ENCODE results near the gene TMOD3.

The TMOD3 gene

DNA sequence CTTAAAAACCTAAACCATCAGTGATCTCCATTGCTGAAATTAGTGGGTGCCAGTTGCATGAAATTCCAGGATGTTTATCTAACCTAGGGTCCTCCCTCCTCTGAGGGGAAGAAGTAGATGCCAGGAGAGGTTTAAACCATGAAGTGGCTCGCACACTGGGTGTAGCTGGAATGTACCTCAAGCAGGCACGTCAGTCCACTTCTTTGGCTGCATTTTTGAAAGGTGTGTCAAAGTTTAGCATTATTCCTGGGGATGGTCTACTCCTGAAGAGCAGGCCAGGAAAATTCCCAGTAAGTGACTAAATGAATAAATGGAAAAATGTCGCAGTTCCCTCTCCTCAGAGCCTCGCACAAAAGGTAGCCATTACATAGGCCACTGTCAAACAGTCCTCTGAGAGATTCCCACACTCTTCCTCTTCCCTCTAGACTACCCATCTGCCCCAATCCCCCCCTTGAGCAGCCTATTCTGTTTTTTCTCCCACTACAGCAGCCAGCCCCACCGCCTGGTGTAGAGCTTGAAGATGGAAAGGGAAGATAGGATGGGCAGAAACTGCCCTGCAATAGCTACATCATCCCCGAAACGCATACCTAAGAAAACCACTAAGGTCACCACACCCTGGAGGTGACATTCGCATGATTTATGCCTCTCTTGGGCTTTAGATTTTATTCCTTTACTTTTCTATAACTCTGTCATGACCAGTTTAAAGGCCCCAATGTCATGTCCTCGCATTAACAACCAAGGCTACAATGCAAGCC is 655 bp upstream of the TMOD3 start:
- peak; percentile 56 for DNase-seq (ENCODE audit: low read depth)

DNA sequence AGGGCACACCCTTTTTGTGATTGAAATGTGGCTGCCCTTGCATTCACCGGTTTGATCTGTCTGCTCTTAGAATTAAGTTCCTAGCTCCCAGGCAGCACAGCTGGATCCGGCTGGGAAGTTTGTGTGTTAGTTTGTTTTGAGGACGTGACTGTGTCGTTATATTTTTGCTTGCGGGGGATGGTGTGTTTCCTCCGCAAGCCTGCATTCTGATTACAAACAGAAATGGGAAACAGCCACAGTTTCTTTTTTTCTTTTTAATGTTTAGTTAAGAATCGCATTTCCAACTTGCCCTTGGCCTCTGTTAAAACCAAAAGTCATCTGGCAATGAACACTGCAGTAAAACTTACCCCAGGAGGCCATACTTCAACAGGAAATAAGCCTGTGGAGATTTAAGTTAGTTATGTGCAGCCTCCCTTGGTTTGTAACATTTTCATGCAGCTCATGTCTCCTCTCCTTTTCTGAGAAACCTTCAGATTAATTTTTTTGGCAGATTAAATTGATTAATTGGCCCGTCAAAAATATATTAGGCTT is 888 bp downstream of the TMOD3 start:
- DNase-seq (ENCODE audit: low read depth) = peak; percentile 67

DNA sequence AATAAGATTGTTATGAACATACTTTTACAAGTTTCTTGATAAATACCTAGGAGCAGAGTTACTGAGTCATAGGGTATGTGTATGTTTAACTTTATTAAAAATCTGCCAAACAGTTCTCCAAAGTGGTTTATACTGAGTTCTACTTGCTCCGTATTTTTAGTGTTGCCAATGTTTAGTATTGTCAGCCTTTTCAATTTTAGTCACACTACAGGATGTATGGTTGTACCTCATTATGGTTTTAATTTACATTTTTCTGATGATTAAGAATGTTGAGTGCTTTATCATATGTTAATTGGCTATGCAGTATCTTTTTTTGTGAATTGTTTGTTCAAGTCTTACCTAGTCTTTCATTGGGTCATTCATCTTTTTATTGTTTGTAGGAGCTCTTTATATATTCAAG is 4.3 kb downstream of the TMOD3 start:
- DNase-seq (ENCODE audit: low read depth) = no peak

DNA sequence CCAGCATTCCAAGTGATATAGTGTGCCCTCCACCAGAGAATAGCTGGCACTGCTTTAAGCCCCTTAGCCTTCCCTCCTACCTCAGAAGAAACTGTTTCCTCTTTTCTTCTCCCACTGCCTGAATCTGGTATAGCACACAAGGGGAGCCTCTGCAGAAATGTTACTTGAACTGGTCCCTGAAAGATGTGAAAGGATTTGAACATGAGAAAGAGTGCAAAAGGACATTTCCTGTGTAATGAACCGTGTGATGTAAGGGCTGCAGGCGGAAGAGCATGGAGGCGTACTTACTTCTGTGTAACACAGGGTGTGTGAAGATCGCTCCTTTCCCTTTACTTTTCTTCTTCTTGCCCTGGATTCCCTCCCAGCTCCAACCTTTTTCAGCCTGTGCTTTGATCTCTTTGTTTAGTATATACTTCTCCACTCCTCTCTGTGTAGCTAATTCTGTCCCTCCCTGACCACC is 8.4 kb downstream of the TMOD3 start:
- peak; percentile 31 for DNase-seq (ENCODE audit: low read depth)

DNA sequence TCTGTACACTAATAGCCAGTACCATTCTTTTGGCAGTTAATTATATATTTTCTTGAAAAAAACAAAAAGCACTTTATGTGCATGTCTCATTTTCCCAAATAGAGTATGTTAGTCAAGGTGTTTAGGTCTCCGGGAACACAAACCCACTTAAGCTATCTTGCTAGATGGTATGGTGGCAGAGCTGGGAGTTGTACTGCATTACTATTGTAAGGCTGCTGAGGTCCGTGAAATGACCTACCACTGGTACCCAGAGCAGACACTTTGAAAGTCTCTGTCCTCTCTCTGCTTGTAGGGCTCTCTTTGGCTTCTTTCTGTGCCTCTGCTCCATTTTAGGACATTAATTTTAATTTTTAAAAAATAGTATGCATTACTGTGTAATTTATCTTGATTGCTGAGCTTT is 8.8 kb downstream of the TMOD3 start:
- no peak for DNase-seq (ENCODE audit: low read depth)

DNA sequence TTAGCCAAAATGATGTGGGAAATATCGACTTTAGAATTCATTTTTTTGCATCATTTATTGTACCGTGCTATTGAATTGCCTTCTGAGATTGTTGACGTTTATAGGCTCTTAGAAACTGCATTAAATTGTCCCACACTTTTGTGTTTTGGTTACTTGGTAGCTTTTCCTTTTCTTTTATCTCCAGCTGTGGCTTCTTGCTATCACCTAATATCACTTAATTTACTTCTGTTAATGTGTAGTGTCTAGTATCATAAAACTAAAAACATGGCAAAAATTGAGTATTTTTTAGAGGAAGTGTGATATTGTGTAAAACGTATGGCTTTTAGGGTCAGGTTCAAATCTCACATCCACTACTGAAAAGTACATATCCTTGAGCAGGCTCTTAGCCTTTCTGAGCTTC is 11.2 kb downstream of the TMOD3 start:
- no peak for DNase-seq (ENCODE audit: low read depth)

DNA sequence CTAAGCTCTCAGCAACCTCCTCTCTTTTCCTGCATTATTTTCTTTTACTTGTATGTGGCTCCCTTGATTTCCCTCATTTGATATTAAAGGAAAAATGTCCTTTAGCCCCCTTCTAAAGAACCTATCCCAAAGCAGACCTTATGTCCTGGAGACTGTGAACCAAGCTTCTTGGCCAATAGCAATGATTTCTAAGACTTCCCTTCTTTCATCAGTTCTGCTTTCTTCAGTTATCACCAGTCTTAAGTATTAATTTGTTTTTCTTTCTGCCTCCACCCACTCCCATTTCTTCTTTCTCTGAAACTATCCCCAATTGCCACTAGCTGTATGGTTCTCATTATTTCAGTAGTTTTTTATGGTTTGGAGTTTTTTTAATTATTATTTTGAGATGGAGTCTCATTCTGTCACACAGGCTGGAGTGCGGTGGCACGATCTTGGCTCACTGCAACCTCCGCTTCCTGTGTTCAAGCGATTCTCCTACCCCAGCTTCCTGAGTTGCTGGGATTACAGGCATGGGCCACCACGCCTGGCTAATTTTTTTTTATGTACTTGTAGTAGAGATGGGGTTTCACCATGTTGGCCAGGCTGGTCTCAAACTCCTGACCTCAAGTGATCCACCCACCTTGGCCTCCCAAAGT is 12.1 kb downstream of the TMOD3 start:
- no peak for DNase-seq (ENCODE audit: low read depth)

DNA sequence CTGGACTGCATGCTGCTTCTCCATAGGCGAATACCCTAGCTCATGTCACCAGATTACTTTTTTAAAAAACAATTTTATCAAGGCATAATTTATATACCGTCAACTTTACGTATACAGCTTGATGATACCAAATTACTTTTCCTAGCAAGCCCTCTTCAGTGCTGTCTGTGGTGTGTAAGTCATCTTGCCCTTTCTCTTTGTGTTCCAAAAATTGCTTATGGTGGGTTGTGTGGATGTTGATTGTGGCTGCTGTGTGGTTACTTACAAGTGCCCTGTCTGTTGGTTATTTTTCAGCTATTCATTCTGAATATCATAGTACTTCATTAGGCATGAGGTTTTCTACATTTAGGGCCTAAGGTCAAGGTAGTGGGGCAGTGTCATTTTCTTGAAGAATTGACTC is 12.8 kb downstream of the TMOD3 start:
- DNase-seq (ENCODE audit: low read depth) = no peak

DNA sequence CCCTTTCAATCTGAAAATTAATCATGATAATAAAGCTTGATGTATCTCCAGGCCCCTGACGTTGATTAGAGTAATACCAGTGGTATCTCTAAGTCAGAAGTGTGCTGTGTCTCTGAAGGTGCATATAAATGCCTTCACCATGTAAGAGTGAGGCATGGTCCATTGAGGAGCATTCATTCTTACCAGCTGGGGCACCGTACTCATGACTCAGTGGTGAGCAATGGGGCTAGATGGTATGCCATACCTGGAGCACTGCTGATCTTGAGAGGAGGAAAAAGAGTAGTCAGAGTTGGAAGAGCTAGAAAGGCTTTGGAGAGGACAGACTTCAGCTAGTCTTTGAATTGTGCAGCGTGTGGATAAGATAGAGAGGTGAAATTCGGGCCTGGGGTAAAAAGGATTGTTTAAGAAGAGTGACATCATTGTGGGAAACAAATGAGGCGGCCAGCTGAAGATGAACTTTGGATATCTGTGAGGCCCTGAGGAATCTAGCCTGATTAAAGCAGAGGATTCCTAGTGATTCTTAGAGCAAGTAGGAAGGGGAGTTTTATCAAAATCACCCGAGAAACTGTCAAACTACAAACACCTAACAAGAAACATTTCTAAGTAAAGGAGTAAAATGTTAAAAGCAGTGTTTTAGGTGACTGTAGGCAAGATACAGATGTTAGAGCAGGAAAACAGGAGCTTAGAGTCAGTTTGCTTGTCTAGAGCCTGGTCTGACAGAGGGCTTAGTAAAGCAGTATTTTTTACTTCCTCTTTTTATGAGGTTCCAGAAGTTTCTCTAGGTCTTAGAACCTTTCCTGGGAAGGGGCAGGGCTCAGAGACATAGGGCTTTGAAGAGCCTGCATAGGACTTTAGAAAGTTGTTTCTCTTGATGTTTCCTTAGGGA is 13.6 kb downstream of the TMOD3 start:
- DNase-seq (ENCODE audit: low read depth) = peak; percentile 56

DNA sequence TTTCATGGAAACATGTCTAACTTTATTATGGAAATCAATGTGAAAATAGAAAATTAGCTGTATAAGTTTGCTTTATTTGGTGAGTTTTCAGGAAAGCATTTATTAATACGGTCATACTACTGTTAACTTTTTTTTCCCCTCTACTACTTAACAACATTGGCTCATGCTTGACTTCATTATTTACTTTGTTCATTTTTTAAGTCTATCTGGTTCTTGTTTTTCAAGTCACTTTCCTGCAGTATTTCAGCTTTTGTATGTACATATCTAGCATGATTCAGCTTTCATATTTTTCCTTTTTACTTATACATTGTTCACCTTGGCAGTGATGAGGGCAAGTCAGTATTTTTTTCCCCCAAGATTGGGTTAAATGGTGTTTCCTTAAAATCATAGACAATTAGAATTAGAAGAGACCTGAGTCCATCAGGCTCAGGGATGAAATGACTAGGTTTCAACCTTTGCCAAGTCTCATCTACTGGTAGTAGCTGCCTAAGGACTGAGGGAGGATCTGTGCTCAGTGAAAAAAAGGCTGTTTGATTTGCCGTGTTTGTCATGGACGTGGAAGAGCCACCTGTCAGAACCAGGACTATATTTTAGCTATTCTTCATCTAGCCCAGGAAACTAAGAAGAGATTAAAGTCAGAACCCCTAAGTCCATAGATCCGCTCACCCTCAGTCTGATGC is 15.4 kb downstream of the TMOD3 start:
- DNase-seq (ENCODE audit: low read depth) = no peak

DNA sequence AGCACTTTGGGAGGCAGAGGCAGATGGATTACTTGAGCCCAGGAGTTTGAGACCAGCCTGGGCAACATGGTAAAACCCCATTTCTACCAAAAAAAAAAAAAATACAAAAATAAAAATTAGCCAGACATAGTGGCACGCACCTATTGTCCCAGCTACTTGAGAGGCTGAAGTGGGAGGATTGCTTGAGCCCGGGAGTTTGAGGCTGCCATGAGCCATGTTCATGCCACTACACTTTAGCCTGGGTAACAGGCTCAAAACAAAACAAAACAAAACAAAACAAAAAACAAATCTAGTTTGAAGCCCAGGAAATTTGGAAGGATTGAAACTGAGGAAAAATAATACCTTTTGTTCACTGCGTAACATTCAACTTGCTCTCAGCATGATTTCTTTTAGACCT is 16.6 kb downstream of the TMOD3 start:
- DNase-seq (ENCODE audit: low read depth) = no peak

DNA sequence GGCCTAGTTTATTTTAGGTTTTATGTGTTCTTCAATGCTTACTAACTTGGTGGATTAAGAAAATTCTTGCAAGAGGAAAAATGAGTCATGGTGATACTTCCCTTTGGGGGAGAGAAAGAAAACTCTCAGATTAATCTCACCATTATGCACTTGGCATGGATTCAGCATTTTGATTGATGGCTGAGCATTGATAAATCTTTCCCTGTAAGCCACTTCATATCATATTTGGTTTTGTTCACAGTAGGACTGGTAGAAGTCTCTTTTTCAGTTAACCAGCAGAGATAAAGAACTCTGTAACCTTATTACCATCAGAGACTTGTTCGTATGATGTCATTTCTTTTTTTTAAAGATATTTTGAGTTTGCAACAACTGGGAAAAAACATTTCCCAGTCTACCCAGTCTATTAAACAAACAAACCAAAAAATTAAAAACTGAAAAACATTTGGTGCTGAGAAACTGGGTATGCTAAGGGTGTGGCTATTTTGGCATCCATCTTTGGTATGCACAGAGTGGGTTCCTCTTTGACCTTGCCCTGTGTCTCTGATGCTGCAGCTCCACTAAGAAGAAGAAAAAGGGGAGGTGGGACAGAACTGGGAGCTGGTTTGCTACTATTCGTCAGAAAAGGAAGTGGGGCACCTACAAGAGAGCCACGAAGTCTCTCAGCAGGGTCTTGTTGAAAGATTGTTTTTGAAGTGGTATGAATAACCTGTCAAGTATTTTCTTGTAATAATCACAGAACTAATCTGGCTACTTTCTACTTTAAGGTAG is 17.2 kb downstream of the TMOD3 start:
- peak; percentile 74 for DNase-seq (ENCODE audit: low read depth)

DNA sequence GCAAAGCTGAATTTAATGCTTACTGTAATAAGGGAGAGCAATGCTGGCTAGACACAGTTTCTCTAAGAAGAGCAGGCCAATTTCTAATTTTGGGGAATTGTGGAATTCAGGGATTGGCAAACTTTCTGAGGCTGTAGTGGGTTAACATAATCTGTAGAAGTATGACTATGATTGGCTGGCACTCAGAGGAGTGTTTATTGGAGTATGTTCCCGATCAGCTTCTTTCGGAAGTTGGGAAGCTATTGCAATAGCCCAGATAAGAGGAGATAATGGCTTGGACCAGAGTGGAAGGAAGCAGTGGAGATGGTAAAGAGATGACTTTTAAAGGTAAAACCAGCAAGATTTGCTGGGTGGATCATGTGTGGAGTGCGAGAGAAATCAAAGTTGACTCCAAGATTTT is 19.4 kb downstream of the TMOD3 start:
- no peak for DNase-seq (ENCODE audit: low read depth)

DNA sequence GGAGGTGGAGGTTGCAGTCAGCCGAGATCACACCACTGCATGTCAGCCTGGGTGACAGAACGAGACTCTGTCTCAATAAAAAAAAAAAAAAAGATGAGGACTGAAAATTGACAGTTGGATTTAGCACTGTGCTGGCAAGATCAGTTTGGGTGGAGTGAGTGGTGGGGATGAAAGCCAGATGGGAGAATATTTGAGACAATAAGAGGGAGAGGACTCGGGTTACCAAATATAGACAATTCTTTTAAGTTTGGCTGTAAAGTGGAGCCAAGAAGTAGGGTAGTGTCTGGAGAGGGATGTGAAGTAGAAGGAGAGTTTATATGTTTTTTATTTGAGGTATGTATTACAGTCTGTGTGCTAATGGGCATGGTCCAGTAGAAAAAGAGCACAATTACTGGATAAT is 20.4 kb downstream of the TMOD3 start:
- DNase-seq (ENCODE audit: low read depth) = no peak

DNA sequence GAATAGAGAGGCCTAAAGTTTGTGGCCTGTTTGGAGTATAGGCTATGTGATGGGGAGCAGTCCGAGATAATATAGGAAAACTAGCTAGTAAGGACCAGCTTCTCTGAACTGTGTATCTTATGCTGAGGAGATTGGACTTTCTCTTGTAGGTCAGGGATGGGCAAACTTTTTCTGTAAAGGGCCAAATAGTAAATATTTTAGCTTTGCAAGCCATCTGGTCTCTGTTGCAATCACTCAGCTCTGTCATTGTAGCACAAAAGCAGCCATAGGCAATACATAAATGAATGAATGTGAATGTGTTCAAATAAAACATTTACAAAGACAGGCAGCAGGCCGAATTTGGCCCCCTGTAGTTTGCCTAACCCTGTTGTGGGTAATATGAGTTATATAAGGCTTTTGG is 24.5 kb downstream of the TMOD3 start:
- peak; percentile 27 for DNase-seq (ENCODE audit: low read depth)

DNA sequence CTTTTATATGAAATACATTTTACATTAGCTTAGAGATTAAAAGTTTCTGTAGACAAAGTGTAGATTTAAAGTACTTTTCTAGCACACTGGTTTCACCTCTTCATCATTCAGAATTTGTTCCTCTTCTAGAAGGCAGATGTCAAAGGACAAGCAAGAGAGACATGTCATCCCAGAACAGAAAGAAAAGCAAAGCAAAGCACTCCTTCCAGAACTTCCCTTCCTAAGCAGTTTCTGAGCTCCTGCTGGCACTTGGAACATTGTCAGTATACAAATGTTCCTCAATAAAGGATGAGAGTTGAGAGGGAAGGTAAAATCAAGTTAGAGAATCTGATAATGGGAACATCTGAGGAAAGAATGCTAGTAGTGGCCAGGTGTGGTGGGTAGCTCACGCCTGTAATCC is 26.2 kb downstream of the TMOD3 start:
- no peak for DNase-seq (ENCODE audit: low read depth)

DNA sequence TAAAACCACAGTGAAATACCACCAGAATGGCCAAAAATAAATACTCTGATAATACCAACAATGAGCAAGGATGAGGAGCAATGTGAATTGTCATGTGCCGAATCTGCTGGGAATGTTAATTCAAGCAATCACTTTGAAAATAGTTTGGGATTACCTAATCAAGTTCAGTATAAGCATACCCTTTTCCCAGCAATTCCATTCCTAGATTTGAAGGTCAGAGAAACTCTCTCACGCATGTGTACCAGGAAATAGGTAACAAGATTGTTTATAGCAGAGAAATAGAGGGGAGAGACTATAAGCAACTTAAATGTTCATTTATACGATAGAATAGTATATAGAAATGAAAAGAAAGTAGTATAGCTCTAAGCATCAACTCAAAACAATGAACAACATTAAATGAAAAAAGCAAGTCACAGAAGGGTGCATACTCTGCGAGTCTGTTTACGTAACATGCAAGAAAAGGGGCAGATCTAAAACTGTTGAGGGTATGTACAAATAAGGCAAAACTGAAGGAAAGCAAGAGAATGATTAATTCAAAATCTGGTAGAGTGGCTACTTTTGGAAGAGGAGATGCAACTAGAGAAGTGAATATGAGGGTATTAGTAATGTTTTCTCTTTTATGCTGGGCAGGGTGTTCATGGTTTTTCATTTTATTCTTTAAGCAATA is 27.4 kb downstream of the TMOD3 start:
- no peak for DNase-seq (ENCODE audit: low read depth)

DNA sequence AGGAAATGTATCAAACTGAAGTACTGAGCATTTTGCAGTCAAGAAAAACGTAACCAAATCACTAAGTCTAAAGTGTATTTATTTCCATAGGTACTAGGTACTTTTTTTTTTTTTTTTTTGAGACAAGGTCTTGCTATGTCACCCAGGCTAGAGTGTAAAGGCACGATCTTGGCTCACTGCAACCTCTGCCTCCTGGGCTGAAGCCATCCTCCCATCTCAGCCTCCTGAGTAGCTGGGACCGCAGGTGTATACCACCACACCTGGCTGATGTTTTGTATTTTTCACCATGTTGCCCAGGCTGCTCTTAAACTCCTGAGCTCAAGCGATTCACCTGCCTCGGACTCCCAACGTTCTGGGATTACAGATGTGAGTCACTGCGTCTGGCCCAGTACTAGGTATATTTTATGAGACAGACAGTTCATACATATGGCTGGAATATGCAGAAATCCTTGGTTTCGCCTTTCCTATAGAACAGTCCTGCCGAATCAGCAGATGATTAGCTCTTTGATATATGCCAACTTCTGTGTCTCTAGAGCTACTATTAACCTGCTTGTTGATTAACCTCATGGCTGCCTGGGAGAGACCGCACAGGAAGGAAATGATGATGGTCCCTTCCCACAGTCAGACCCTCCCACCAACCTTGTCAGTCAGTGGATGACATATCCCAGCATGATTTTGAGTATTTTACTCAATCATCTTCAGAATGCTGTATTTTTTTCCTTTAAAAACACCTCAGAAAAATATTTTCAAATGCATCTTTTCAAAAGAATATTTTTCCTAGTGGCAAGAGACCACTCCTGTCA is 32.3 kb downstream of the TMOD3 start:
- DNase-seq (ENCODE audit: low read depth) = no peak

DNA sequence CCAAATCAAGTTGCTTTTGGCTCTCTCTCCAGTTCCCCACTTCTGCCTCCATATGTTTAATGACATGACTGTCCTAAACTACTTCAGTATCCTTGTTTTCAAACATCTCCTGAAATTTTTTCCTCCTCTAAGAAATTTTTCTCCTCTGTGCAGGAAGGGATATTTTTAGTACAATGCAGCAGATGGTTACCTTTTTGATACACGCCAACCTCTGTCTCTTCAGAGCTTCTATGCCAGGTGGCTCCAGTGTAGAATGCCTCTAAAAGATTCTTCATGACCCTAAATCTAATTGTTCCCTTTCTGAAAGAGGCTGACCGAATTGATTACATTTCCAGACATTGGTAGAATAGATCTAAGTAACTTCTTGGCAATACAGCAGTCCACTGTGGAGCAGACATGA is 33.7 kb downstream of the TMOD3 start:
- no peak for DNase-seq (ENCODE audit: low read depth)

Measured in EH (cell line).